ENCODE measurements around the gene CMC1.

The CMC1 gene

DNA sequence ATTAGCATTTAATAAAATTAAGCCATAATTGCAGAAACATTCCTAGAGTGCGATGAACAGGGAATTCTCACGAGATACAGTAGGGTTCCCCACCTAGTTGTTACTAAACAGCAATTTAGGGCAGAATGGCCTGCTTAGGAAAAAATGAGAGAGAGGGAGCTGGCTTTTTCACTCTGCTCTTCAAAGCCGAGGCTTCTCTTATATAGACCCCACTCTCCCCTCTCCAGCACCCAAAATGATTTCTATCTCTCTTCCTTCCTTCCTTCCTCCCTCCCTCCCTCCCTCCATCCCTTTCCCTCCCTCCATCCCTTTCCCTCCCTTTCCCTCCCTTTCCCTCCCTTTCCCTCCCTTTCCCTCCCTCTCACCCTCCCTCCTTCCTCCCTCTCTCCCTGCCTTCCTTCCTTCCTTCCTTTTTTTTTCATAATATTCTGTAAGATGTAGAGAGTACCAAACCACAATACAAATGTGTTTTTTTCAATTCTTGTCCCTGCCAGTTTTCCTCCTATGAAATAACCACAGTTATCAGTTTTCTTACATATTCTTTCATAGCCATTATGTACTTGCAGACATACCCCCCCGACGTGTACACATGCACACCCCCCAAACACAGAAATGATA lies 59.0 kb downstream of the CMC1 start:
- DNase-seq (ENCODE audit: low spot score), result no peak

DNA sequence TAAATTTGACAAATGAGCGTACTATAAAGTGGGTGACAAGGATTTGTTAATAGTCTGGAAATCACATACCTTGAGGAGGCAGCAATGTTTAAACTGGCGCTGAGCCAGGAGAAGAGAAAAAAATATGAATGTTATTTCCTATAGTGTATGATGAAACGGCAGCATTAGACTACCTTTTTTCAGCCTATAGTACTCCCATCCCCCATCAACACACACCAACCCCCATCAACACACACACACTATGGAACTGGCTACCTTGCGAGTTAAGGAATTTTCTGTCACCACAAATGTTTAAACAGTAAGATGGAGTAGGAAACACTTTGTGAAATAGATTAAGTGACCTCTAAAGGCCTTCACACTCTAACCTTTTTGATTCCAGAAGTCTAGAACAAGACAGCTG lies 60.3 kb downstream of the CMC1 start:
- DNase-seq (ENCODE audit: low spot score), result no peak

DNA sequence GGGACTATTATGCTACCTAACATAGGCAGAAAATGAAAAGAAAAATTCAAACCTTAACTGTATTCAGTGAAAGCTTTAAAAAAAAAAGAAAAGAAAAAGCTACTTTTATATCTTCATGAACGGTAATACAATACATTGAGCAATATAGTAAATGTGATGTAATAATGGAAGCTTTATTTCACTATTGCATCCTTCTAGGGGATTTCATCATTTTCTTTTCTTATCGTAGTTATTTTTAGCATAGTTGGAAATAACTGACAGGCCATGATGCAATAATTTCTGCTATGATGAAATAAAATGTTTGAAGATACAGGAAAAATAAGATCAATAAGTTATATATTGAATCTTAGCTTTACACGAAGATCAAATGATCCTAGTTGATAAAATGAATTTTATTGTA lies 66.8 kb downstream of the CMC1 start:
- no peak for DNase-seq (ENCODE audit: low spot score)

DNA sequence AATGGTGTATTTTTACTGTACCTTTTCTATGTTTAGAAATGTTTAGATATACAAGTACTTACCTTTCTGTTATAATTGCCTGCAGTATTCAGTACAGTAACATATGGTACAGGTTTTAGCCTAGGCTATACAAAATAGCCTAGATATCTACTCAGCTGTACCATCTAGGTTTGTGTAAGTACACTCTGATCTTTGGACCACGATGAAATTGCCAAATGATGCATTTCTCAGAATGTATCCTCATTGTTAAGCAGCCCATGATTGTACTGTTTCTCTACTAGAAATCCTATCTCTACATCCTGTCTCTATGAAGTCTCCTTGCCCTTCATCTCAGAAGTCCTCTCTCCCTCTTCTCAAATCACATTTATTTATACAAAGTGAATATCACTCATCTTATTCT lies 74.3 kb downstream of the CMC1 start:
- no peak for DNase-seq (ENCODE audit: low spot score)

DNA sequence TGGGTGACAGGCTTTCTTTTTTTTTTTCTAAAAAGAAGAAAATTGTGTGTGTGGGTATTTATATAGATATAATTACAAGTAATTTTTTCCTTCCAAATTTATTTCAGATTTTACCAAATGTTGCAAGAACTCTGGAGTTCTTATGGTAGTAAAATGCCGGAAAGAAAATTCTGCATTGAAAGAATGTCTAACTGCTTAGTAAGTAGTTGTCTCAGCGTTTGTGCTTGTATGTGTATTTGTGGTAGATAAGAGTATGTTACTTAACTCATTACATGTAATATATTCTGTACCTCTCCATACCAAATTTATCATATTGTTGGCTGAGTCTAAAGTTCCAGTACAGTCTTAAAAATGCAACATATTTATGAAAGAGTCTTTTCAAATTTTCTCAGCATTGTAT lies 74.8 kb downstream of the CMC1 start:
- no peak for DNase-seq (ENCODE audit: low spot score)

DNA sequence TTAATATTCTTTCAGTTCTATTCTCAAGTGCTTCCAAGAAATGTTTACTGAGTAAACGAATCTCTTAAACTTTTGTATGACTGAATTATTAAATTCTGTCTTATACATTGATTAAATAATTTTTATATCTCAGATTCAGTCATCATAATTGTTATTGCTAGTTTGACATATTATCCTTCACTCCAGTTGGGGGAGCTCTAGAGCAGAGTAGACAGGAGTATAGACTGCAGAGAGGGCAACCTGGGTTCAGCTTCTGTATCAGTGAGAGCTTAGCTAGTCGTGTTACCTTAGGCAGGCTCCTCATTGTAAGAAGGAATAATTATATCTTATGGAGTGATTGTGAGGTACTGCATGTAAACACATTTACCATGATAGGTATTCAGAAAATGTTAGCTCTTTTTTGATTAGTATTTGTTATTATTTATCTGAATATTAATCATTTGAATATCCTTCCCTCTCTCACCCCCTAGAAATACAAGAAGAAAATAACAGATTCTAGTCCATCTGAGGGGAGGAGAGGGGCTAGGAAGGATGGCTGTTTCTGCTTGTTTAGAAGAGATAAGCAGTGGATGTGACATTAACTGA lies 76.1 kb downstream of the CMC1 start:
- DNase-seq (ENCODE audit: low spot score), result peak; percentile 9

DNA sequence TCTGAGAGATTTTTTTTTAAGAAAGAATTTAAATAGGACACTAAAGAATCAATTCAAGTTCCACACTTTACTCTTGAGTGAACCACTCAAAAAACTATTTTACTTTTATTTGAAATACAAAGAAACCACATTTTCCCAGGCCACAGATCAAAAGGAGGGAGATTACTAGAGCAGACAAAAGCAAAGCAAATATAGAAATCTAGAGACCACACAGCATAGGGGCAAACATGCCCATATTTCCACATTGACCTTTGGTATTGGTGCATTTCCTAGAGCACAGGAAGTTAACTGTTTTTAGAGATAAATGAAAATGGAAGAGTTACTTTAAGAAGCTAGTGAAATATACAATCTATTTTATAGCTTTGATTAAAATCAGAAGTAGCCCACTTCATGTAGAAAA lies 79.6 kb downstream of the CMC1 start:
- DNase-seq (ENCODE audit: low spot score), result no peak

DNA sequence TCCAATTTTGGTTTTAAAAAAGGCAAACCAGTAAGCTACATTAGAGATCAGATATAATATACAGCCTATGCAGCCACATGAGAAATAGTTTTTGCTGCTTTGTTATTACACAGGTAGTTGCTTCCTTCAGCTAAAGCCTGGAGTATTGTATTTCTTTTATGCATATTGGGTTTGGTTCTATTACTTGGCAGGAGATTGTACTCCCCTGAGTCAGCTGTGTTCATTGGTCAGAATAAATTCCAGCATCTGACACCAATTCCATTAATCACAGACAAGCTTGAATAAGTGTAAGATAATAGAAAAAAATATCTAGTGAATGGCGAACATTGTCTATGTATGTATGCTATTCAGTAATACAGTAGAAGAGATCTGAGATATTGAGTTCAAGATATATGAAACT lies 81.0 kb downstream of the CMC1 start:
- DNase-seq (ENCODE audit: low spot score), result no peak

DNA sequence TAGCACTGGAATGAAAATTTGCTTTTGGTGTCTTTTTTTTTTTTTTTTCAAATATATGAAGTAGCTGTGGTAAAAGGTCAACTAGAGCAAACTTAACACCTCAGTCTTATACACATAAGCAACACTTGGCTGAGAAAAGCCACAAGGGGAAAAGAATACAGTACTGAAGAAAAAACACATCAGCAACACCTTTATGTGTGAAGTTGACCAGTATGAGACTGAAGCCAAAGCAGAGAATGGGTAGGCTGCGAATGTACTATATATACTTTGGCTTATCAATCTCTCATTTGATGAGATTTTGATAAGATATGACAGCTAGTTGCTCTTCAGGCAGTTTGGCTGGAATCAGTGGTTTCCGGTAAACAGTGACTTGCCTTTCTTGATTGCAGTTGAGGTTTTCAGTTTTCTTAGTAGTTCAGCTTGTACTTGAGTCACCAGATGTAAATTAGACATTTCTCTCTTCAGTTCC lies 85.1 kb downstream of the CMC1 start:
- no peak for DNase-seq (ENCODE audit: low spot score)

DNA sequence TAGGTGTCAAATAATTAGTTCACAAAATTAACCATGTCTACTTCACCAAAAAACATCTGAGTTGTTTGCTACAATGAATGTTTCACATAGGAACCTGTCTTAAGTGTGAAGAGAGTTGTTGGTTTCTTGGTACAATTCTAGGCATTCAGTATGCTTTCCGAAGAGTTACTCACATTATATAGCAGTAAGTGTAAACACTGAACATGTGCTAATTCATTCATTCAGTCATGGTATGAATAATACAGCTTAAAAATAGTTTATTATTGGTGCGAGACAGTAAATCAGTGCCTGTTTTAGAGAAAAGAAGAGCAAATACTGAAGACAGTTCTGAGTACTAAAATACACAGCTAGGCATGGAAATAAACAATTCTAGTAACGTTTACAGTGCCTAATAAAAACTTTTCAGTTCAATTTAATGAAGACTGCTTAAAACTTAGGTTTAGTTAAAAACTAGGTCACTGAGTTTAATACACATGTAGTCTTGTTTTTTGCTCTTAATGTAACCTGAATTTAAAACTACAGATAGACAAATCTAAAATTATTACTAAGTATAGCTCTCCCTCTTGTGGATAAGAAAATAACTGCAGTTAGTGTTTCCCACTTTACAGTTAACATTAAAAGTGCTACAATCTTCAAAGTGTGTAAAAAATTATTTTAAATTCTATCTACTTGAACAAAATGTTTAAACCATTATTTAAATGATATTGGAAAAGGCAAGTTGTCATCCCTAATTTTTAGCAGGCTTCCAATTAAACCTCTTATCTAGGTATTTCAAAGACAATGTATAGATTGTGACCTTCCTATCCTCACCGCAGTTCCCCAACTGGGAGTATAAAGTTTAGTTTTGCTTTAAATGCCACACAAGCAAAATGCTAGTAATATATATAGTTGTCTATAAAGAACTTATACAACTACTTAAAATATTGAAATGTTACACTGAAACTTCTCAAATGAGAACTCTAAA lies 87.1 kb downstream of the CMC1 start:
- DNase-seq (ENCODE audit: low spot score), result no peak

DNA sequence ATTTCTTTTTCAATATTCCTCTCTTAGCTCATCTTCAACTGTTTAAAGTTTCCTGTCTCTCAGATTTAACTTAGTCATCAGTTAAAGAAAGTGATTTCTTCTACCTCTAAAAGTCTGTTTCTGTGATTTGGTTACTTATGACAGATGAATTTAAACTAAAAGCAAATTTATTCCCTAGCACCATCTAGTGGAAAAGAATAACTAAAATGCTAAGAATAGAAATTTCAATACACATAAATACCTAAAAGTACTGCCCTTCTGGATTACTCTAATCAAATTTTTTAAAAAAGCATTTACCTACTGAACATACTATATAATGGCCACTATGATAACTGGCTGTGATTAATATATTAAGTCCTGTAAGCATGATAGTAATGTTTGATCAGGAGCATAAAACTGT lies 93.1 kb downstream of the CMC1 start:
- no peak for DNase-seq (ENCODE audit: low spot score)

DNA sequence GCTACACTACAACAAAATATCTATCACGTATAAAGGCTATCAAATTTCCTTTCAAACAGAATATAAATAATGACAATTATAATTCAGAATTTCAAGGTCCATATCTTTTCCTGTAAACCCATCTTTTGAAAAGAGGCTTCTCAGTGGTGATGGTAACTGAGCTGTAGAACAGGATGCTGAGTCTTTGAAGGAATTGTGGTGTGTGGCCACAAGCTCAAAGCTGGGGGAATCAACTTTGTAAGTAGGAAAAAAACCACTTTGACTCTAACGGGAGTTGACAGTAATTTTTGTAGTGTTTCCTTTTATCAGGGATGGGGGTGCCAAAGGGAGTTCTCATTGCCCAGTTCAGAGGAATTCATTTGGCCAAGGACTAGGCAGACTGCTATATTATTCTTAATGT lies 93.8 kb downstream of the CMC1 start:
- no peak for DNase-seq (ENCODE audit: low spot score)

DNA sequence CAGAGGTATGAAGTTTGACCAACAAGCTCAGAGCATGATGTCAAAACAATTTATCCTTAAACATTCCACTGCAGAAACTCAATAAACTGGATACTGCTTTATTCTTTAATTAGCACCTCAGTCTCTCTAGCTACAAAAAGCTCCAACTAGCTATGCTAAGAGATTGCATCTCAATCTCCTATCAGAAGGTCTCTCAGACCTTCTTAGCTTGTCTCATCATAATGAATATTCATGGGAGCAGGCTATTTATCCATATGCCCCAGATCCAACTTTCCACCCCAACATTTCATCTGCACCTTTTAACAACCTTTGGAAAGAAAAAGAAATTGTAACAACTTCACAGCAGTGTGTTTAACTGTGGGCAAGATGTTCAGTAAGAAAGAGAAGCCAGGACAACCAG lies 95.8 kb downstream of the CMC1 start:
- DNase-seq (ENCODE audit: low spot score), result no peak

DNA sequence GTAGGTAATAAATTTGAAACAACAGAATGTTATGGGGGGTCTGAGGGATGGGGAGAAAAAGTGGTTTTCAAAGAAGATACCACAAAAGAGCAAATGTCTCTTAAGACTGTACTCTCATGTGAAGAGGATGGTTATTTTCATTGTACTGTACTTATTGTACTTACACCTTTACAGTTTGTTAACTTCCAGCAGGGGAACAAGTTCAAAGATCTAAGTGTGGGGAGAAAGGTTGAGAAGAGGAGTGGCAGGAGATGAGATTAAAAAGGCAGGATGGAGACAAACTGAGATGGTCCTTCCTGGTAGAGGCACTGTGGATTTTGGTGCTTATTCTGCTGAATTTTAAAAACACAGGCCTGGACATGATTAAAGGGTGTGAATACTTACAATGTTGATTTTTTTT lies 101.7 kb downstream of the CMC1 start:
- DNase-seq (ENCODE audit: low spot score), result no peak

DNA sequence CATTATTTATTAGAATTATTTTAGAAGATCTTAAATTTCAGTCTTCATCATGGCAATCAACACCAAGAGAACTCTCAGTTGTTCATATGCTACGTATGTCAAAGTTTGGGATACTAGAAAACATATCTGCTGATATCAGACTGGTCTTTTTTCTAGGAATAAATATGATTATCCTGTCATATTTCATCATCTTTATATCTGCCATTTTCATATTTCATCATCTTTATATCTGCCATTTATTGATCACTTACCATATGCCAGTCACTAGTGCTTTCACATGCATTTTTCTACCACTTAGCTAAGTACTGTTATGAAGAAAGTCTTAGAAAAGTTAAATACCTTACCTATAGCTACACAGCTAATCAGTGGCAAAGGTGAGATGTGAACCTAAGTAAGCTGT lies 104.3 kb downstream of the CMC1 start:
- no peak for DNase-seq (ENCODE audit: low spot score)

DNA sequence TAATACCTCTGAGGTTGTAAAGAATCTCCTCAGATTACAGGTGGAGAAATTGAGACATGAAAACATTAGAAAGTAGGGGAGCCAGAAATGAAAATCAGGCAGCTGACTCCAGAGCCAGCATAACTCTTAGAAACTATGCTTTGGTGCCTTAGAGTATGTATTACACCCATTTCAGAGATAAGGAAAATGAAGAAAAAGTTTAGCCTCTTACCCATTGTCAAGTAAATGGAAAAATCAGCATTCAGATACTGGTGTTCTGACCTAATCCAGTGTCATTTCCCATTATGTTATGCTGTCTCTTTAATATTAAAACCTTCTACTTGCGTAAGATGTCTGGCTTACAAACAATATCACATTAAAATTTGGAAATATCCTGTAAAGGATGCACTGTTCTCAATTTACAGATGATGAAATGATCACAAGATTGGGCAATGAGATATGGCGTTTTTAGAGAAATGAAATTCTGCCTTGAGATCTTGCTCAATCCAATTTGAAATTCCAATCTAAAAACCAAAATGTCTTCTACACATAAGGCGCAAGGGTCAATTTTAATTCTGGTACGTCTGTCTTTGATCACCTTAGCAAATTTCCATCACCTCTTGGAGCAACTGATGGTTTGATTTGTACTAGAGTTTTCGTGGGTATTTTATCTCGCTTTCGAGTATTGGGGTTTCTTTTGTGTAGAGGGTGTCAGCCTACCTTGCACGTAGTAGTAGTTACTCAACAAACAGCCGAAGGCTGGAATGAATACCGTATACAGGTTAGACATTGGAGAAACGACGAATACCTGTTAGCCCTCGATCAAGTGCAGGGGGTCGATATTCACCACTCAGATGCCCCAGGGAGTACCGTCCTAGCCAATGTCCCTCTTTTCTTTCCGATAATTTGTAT lies 106.2 kb downstream of the CMC1 start:
- no peak for DNase-seq (ENCODE audit: low spot score)

DNA sequence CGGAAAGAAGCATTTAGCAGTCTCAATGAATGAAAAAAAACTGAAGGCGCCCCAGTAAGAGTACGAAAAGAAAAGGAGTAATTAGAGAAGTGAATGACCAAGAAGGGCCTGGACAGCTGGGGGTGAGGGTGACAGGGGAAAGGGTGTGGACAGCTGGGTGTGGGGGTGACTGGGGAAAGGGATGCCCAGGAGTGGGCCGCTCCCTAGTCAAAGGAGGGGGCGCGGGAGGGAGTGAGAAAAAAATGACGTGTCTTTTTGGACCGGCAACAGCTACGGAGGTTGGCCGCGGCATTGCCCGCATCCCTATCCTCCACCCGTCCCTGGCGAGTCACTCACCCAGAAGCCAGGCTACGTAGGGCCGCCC lies 106.8 kb downstream of the CMC1 start:
- no peak for DNase-seq (ENCODE audit: low spot score)

DNA sequence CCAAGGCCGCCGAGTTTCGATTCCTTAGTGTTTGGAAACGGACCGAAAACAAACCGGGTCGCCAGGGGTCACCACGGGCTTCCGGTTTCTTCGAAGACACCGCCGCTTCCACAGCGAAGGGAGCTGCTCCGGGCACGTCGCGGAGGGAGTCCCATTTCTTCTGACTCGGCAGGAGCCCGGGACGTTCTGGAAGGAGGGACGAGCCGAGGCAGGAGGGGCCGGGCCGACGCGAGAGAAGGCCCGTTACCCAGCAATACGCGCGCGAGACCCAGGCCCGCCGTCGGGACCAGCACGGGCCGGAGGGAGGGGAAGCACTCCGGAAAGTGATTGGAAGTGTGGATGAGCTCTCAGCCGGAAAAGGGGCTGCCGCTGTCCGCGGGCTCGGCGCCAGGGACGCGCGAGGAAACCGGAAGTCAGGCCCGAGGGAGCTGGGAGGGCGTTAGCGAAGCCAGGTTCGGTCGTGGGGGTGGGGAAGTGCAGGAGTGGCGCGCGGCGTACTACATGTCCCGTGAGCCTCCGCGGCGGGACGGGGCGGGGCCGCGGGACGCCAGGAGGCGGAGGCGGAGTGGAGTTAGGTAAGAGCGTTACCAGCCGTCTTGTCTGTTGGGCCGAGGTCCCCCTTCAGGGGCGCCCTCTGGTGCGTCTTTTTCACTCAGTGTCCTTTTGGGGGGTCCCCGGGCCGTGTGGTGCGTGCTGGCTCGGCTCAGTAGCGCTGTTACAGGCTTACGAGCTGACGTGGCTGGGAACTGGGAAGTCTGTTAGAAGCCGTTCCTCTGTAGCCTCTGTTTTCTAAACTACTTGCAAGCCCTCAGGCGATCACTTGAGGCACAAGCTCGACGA lies 107.4 kb downstream of the CMC1 start, which contains the start of the genes AZI2 and ZCWPW2:
Gene AZI2 (minus strand): TSS at position 196 of the 840 bp plus-strand sequence. CDS start 8,207 bp downstream, outside the sequence.
Gene ZCWPW2 (plus strand): TSS at position 93 of the 840 bp plus-strand sequence. CDS start 64,348 bp downstream, outside the sequence.
- DNase-seq (ENCODE audit: low spot score), result peak; percentile 74

DNA sequence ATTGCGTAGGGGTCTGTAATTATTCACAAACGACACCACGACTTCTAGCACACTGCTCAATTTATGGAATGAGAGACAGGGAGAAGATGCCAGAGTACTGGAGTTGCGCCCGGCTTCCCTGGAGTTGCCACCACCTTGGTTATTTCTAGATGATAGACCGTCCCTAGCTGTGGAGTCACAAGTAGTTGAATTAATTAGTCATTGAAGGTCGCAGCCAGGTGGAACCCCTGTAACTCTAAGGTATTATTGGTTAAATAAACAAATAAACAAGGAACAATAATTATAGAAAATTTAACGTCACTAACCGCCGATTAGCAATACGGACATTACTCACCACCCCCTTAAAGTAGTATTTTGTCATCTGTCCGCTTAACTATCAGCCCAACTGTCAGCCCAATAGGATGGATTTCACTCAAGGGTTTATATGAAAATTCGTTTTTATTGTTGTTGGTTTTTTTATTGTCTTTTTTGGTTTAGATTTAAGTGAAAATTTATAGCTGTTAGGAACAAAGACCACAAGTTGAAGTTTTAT lies 108.1 kb downstream of the CMC1 start:
- DNase-seq (ENCODE audit: low spot score), result no peak
